Fibroblast of lung (primary cell): ENCODE data around the gene PCCB. TPM values are rescaled to one million over a fixed set of nuclear protein-coding genes. Genes with fewer than 3 reads are reported as not detected.

Experiments used
- DNase-seq, 2 donors: peaks; one replicate each; pipeline versions ENCODE4 v3.0.0 to v3.0.0-alpha.2; 2010; ENCODE audit warnings: low read depth in 2 of 2
- H2AFZ ChIP-seq: 2 replicates; pipeline ENCODE4 v1.5.1; 2012; ENCODE audit warnings: low read length, control low read depth, inconsistent platforms
- H3K27ac ChIP-seq: 2 replicates; pipeline ENCODE4 v1.5.1; 2011; ENCODE audit warnings: low read length, control low read depth; ENCODE audit not compliant: insufficient read depth
- H3K27me3 ChIP-seq: 2 replicates; pipeline ENCODE4 v1.5.1; 2011; ENCODE audit warnings: mild to moderate bottlenecking, low read length; ENCODE audit not compliant: control insufficient read depth, insufficient read depth
- H3K36me3 ChIP-seq: 2 replicates; pipeline ENCODE4 v1.5.1; 2011; ENCODE audit warnings: low read length; ENCODE audit not compliant: control insufficient read depth, insufficient read depth
- H3K4me1 ChIP-seq: 2 replicates; pipeline ENCODE4 v1.5.1; 2011; ENCODE audit warnings: low read length; ENCODE audit not compliant: control insufficient read depth, insufficient read depth; ENCODE audit errors: extremely low read depth
- H3K4me2 ChIP-seq: 2 replicates; pipeline ENCODE4 v1.5.1; 2011; ENCODE audit warnings: low read length, control low read depth; ENCODE audit not compliant: insufficient read depth; ENCODE audit errors: extremely low read depth
- H3K4me3 ChIP-seq, 4 experiments: fragments of 200-600 bp in 1 of 4; sonication (generic) in 1 of 4; replicated peaks in 1 of 4; 2 replicates each; pipeline ENCODE4 v1.5.1; 2011 to 2016; ENCODE audit warnings: low read length in 4 of 4, low read depth in 3 of 4, mild to moderate bottlenecking in 3 of 4, control low read depth in 2 of 4, inconsistent platforms in 1 of 4, mixed read lengths in 1 of 4; ENCODE audit not compliant: insufficient read depth in 1 of 4; ENCODE audit errors: control extremely low read depth in 1 of 4
- H3K79me2 ChIP-seq: 2 replicates; pipeline ENCODE4 v1.5.1; 2012; ENCODE audit warnings: mild to moderate bottlenecking, low read length, inconsistent platforms; ENCODE audit not compliant: control insufficient read depth, insufficient read depth
- H3K9ac ChIP-seq: 2 replicates; pipeline ENCODE4 v1.5.1; 2011; ENCODE audit warnings: mild to moderate bottlenecking, low read length, control low read depth; ENCODE audit not compliant: insufficient read depth
- H3K9me3 ChIP-seq: 2 replicates; pipeline ENCODE4 v1.5.1; 2012; ENCODE audit warnings: low read depth, low read length; ENCODE audit not compliant: control insufficient read depth, insufficient read depth
- H4K20me1 ChIP-seq: 2 replicates; pipeline ENCODE4 v1.5.1; 2011; ENCODE audit warnings: low read length; ENCODE audit not compliant: control insufficient read depth, insufficient read depth; ENCODE audit errors: extremely low read depth
- EZH2 ChIP-seq: IDR thresholded peaks from 2 replicates; pipeline ENCODE4 v1.5.1; 2012; ENCODE audit warnings: low read length, control low read depth, mild to moderate bottlenecking; ENCODE audit errors: missing control alignments
- polyA plus RNA-seq, 2 donors: library from polyadenylated mRNA; depleted of rRNA in 1 of 2; stranded (reverse) in 1 of 2; unstranded in 1 of 2; fragments of >200 nt; gene quantifications; 2 replicates each; pipeline ENCODE4 v1.2.1, GENCODE V29; 2011 to 2012; ENCODE audit warnings: missing spikeins in 1 of 2
- total RNA-seq: library from RNA; depleted of rRNA; stranded (reverse); fragments of >200 nt; gene quantifications from 2 replicates; pipeline ENCODE4 v1.2.1, GENCODE V29; 2014
- TF ChIP-seq, protein P1 (sequence below), 2 donors: IDR thresholded peaks in 1 of 2; conservative IDR thresholded peaks in 1 of 2; 1 replicate in 1 of 2; 2 replicates in 1 of 2; pipeline ENCODE4 v1.5.1; 2011 to 2012; ENCODE audit warnings: low read length in 2 of 2, control low read depth in 1 of 2, inconsistent platforms in 1 of 2, low read depth in 1 of 2, mild to moderate bottlenecking in 1 of 2

PCCB gene
- total and polyA plus RNA-seq, 2 donors (not counting 1 experiment from before 2014, with no cell fraction given): 56.0 to 81.4 TPM

GRCh38 chr3:136276049-136276755 lies 26.1 kb downstream of the PCCB start:
- H4K20me1 ChIP-seq: no peaks in the 10 kb centered on the region
- no peak overlapping the region for H2AFZ ChIP-seq
- no peaks in the 10 kb centered on the region for H3K79me2 ChIP-seq
- no peak overlapping the region for H3K4me3 ChIP-seq
- H3K27ac ChIP-seq: no peak overlapping the region
- DNase-seq: peak in 1 of 2 donors; percentile 18
- H3K4me1 ChIP-seq: no peaks in the 10 kb centered on the region
- H3K36me3 ChIP-seq: no peaks in the 10 kb centered on the region
- H3K9ac ChIP-seq: no peak overlapping the region
- no peaks in the 10 kb centered on the region for H3K9me3 ChIP-seq
- H3K4me2 ChIP-seq: no peak overlapping the region
- no peaks in the 10 kb centered on the region for H3K27me3 ChIP-seq
- TF ChIP-seq EZH2: no peak
- TF ChIP-seq, protein P1, sequence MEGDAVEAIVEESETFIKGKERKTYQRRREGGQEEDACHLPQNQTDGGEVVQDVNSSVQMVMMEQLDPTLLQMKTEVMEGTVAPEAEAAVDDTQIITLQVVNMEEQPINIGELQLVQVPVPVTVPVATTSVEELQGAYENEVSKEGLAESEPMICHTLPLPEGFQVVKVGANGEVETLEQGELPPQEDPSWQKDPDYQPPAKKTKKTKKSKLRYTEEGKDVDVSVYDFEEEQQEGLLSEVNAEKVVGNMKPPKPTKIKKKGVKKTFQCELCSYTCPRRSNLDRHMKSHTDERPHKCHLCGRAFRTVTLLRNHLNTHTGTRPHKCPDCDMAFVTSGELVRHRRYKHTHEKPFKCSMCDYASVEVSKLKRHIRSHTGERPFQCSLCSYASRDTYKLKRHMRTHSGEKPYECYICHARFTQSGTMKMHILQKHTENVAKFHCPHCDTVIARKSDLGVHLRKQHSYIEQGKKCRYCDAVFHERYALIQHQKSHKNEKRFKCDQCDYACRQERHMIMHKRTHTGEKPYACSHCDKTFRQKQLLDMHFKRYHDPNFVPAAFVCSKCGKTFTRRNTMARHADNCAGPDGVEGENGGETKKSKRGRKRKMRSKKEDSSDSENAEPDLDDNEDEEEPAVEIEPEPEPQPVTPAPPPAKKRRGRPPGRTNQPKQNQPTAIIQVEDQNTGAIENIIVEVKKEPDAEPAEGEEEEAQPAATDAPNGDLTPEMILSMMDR (conservative IDR thresholded peaks at IDR 0.05 in 1 of 2, IDR thresholded peaks at IDR 0.05 in 1 of 2; ENCODE audit: low read depth in 1 of 2, low read length in 2 of 2): no peak

DNA sequence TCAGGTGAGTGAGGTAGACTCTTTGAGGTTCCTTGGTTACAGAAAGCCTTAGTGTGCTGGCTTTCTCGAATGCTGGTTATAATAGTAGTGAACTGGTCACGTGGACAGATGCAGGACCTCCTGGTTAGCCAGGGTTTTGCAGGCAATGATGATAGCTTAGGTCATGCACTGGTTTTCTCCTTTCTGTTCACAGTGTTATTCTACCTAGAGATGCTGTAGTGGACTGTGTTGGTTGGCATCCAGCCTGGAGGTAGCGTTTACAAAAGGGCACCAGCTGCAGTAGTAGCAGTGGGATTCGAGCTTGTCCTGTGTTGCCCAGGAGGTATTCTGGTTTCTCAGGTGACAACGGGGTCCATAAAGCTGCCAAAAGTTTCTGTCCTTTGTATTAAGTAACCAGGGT lies 27.0 kb downstream of the PCCB start:
- H2AFZ ChIP-seq: no peak overlapping the region
- no peaks in the 10 kb centered on the region for H3K36me3 ChIP-seq
- DNase-seq: no peak
- no peak overlapping the region for H3K4me3 ChIP-seq
- H3K9me3 ChIP-seq: no peaks in the 10 kb centered on the region
- TF ChIP-seq, protein P1 (conservative IDR thresholded peaks at IDR 0.05 in 1 of 2, IDR thresholded peaks at IDR 0.05 in 1 of 2; ENCODE audit: low read depth in 1 of 2, low read length in 2 of 2): no peak
- no peak for TF ChIP-seq EZH2
- no peaks in the 10 kb centered on the region for H3K4me1 ChIP-seq
- H3K9ac ChIP-seq: no peak overlapping the region
- no peaks in the 10 kb centered on the region for H3K79me2 ChIP-seq
- H3K4me2 ChIP-seq: no peak overlapping the region
- H3K27me3 ChIP-seq: no peaks in the 10 kb centered on the region
- H4K20me1 ChIP-seq: no peaks in the 10 kb centered on the region
- no peak overlapping the region for H3K27ac ChIP-seq

DNA sequence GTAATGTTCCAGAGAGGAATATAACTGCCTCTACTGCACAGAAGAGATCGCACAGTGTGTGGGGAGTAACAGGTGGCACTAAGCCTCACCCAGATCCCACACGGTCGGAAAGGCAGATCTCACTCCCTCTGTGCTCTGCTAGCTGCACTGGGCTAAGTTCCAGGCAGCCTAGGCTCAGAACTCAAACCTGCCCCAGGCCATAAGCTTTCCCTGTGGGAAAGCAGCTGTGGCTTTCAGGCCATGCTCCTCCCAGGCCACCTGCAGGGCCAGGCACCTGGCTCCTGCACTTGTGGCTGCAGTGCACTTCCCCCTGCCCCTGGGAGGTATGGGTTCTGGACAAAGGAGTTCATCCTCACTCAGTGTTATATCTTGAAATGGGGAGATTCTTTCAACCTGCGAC lies 27.5 kb downstream of the PCCB start:
- Histone ChIP-seq H3K9me3 (no peaks in the 10 kb centered on the region), H4K20me1 (no peaks in the 10 kb centered on the region), H3K79me2 (no peaks in the 10 kb centered on the region), H3K4me1 (no peaks in the 10 kb centered on the region), H3K9ac (no peak overlapping the region), H3K4me2 (no peak overlapping the region), H2AFZ (no peak overlapping the region), H3K36me3 (no peaks in the 10 kb centered on the region), H3K27me3 (no peaks in the 10 kb centered on the region), H3K27ac (no peak overlapping the region), H3K4me3 (no peak overlapping the region)
- DNase-seq: no peak
- no peak for TF ChIP-seq EZH2
- TF ChIP-seq, protein P1 (conservative IDR thresholded peaks at IDR 0.05 in 1 of 2, IDR thresholded peaks at IDR 0.05 in 1 of 2; ENCODE audit: low read depth in 1 of 2, low read length in 2 of 2): no peak
